ENCODE results near the gene MCEE. TPM values are rescaled to one million over a fixed set of nuclear protein-coding genes. Genes with fewer than 3 reads are reported as not detected.

The MCEE gene
- total and polyA plus RNA-seq, 9 donors = 10.7 to 22.3 (median 17.4) TPM

DNA sequence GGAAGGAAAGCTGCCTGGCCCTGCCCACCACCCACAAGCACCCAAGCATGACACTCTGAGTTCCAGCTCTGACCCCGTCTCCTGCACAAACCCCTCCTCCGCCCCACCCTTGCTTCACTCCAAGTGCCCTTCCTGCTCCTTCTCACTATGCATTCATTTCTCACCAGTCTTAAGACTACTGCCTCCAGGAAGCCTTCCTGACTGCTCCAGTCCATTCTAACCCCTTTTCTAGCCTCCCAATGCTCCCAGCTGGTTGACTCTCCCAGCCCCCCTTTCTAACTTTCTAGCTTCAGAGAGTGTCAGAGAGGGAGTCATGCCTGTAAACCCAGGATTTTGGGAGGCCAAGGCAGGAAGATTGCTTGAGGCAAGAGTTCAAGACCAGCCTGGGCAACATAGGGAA is 69.8 kb downstream of the MCEE start:
- DNase-seq = no peak
- intact Hi-C loops (cut with DNase I) = no loop called here
- Histone ChIP-seq H3K4me3 (no peak overlapping the region), H3K4me1 (ENCODE audit: insufficient read depth) (no peaks in the 10 kb centered on the region), H3K27ac (no peak overlapping the region), H3K9me3 (no peaks in the 10 kb centered on the region), H3K36me3 (no peaks in the 10 kb centered on the region), H3K27me3 (no peaks in the 10 kb centered on the region)
- WGBS, 3 donors = 61 to 72% (median 68%) methylated on average over 2 of the region's 2 CpGs
- TF ChIP-seq, protein P1, sequence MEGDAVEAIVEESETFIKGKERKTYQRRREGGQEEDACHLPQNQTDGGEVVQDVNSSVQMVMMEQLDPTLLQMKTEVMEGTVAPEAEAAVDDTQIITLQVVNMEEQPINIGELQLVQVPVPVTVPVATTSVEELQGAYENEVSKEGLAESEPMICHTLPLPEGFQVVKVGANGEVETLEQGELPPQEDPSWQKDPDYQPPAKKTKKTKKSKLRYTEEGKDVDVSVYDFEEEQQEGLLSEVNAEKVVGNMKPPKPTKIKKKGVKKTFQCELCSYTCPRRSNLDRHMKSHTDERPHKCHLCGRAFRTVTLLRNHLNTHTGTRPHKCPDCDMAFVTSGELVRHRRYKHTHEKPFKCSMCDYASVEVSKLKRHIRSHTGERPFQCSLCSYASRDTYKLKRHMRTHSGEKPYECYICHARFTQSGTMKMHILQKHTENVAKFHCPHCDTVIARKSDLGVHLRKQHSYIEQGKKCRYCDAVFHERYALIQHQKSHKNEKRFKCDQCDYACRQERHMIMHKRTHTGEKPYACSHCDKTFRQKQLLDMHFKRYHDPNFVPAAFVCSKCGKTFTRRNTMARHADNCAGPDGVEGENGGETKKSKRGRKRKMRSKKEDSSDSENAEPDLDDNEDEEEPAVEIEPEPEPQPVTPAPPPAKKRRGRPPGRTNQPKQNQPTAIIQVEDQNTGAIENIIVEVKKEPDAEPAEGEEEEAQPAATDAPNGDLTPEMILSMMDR (IDR thresholded peaks at IDR 0.05) = no peak
- TF ChIP-seq POLR2A (IDR thresholded peaks at IDR 0.05) = no peak
- TF ChIP-seq EP300 (IDR thresholded peaks at IDR 0.05) = no peak

Small RNA genes within 50 kb of the gene (small RNA-seq; reads per million reads assigned to genes)
- gene AC007881.1 = not detected

Other genes with a start within 250 kb of the MCEE start
- gene VAX2, start 229.7 kb downstream of the MCEE start, total RNA-seq = 1 to 10 TPM in 3 of 7 donors, under 1 TPM in 4; 0.24 to 2.8 (median 0.99) TPM
- 1 to 10 TPM in 1 of 2 donors, under 1 TPM in 1; 0.25 to 2.1 TPM for gene VAX2, start 229.7 kb downstream of the MCEE start, polyA plus RNA-seq
- 10 to 100 TPM in 2 of 7 donors, 1 to 10 TPM in 3, under 1 TPM in 1, not detected in 1; 0.72 to 11.9 (median 3.4) TPM for gene ATP6V1B1, start 194.3 kb downstream of the MCEE start, total RNA-seq
- gene ATP6V1B1, start 194.3 kb downstream of the MCEE start, polyA plus RNA-seq = 1 to 10 TPM in 1 of 2 donors, under 1 TPM in 1; 0.62 to 1.7 TPM
- gene ANKRD53, start 151.6 kb downstream of the MCEE start, total RNA-seq = 1 to 10 TPM; 2.0 to 8.3 (median 4.5) TPM
- 1 to 10 TPM; 2.2 to 3.3 TPM for gene ANKRD53, start 151.6 kb downstream of the MCEE start, polyA plus RNA-seq
- gene TEX261, start 135.4 kb downstream of the MCEE start, total RNA-seq = 10 to 100 TPM; 21.6 to 62.9 (median 57.3) TPM
- gene TEX261, start 135.4 kb downstream of the MCEE start, polyA plus RNA-seq = 100 to 1,000 TPM in 1 of 2 donors, 10 to 100 TPM in 1; 44.4 to 132 TPM
- gene NAGK, start 61.6 kb downstream of the MCEE start, total RNA-seq = 10 to 100 TPM; 58.9 to 94.6 (median 81.1) TPM
- gene NAGK, start 61.6 kb downstream of the MCEE start, polyA plus RNA-seq = 10 to 100 TPM; 57.7 to 78.5 TPM
- 10 to 100 TPM; 19.9 to 38.8 (median 28.9) TPM for gene MPHOSPH10, start 405 bp upstream of the MCEE start, total RNA-seq
- 10 to 100 TPM; 22.9 to 30.8 TPM for gene MPHOSPH10, start 405 bp upstream of the MCEE start, polyA plus RNA-seq
- 10 to 100 TPM in 6 of 7 donors, 1 to 10 TPM in 1; 9.0 to 20.7 (median 19.3) TPM for gene PAIP2B, start 96.9 kb upstream of the MCEE start, total RNA-seq
- gene PAIP2B, start 96.9 kb upstream of the MCEE start, polyA plus RNA-seq = 1 to 10 TPM; 8.9 to 9.0 TPM
- gene ZNF638, start 201.6 kb upstream of the MCEE start, total RNA-seq = 100 to 1,000 TPM; 122 to 160 (median 140) TPM
- gene ZNF638, start 201.6 kb upstream of the MCEE start, polyA plus RNA-seq = 10 to 100 TPM; 76.9 to 87.9 TPM

Data from ovary (tissue), 9 donors.